SK-N-SH (cell line): ENCODE data around the gene STIM1. TPM values are rescaled to one million over a fixed set of nuclear protein-coding genes. Genes with fewer than 3 reads are reported as not detected.

ENCODE experiments used
- CTCF ChIA-PET: fragments of 300-600, 350-600 bp; formaldehyde crosslinking; extraction: SDS; loops from one replicate; lab custom pipeline; 2021; lab: Yijun Ruan, JAX
- POLR2A ChIA-PET: fragments of 350-600 bp; sonication (Branson Sonifier 250); formaldehyde crosslinking; extraction: SDS; loops from one replicate; lab custom pipeline; 2020; ENCODE audit warnings: antibody characterized with exemption, inconsistent platforms; lab: Yijun Ruan, JAX
- DNase-seq: peaks from one replicate; pipeline ENCODE4 v3.0.0; 2012
- H2AFZ ChIP-seq: fragments of 200-600 bp; sonication (generic); 2 replicates; pipeline ENCODE4 v1.8.1; 2016; ENCODE audit warnings: antibody characterized with exemption, mild to moderate bottlenecking, low read depth
- H3F3A ChIP-seq: fragments of 200-600 bp; sonication (generic); replicated peaks from 2 replicates; pipeline ENCODE3; 2016; ENCODE audit warnings: antibody characterized with exemption, mild to moderate bottlenecking; ENCODE audit not compliant: insufficient read depth
- H3K27ac ChIP-seq, 2 experiments: fragments of 200-500 bp in 1 of 2; fragments of 200-600 bp in 1 of 2; sonication (Bioruptor generic) in 1 of 2; sonication (generic), shearing (Covaris generic) in 1 of 2; 2 replicates each; pipeline versions ENCODE4 v1.5.1 to v1.6.1; 2014 to 2016; ENCODE audit warnings: low read depth in 2 of 2, inconsistent platforms in 1 of 2, low read length in 1 of 2, mild to moderate bottlenecking in 1 of 2, mixed read lengths in 1 of 2
- H3K27me3 ChIP-seq: fragments of 200-600 bp; sonication (generic), shearing (Covaris generic); 2 replicates; pipeline ENCODE4 v1.6.1; 2016; ENCODE audit warnings: mixed run types; ENCODE audit not compliant: insufficient read depth
- H3K36me3 ChIP-seq, 2 experiments: fragments of 200-500 bp in 1 of 2; fragments of 200-600 bp in 1 of 2; sonication (Bioruptor generic) in 1 of 2; sonication (generic) in 1 of 2; replicated peaks in 1 of 2; 2 replicates each; pipeline versions ENCODE3 to v1.5.1; 2014 to 2016; ENCODE audit warnings: low read length in 1 of 2, mild to moderate bottlenecking in 1 of 2; ENCODE audit not compliant: insufficient read depth in 2 of 2, control insufficient read depth in 1 of 2
- H3K4me1 ChIP-seq, 2 experiments: fragments of 200-500 bp in 1 of 2; fragments of 200-600 bp in 1 of 2; sonication (Bioruptor generic) in 1 of 2; sonication (generic), shearing (Covaris generic) in 1 of 2; 2 replicates each; pipeline versions ENCODE4 v1.5.1 to v1.6.1; 2014 to 2016; ENCODE audit warnings: low read depth in 1 of 2, low read length in 1 of 2, mixed run types in 1 of 2; ENCODE audit not compliant: insufficient read depth in 2 of 2, control insufficient read depth in 1 of 2
- H3K4me2 ChIP-seq: fragments of 200-600 bp; sonication (generic), shearing (Covaris generic); 2 replicates; pipeline ENCODE4 v1.6.1; 2017; ENCODE audit warnings: mixed run types
- H3K4me3 ChIP-seq, 2 experiments: fragments of 200-500 bp in 1 of 2; fragments of 200-600 bp in 1 of 2; sonication (Bioruptor generic) in 1 of 2; sonication (generic), shearing (Covaris generic) in 1 of 2; 2 replicates each; pipeline versions ENCODE4 v1.5.1 to v1.8.1; 2014 to 2016; ENCODE audit warnings: low read depth in 2 of 2, inconsistent platforms in 1 of 2, low read length in 1 of 2, mild to moderate bottlenecking in 1 of 2, mixed read lengths in 1 of 2, moderate library complexity in 1 of 2
- H3K79me2 ChIP-seq: fragments of 200-600 bp; sonication (generic); 2 replicates; pipeline ENCODE4 v1.8.1; 2017; ENCODE audit warnings: mild to moderate bottlenecking; ENCODE audit not compliant: insufficient read depth
- H3K9ac ChIP-seq: fragments of 200-600 bp; sonication (generic); 2 replicates; pipeline ENCODE4 v1.6.1; 2017; ENCODE audit warnings: mixed run types
- H3K9me2 ChIP-seq: fragments of 200-600 bp; sonication (generic); 2 replicates; pipeline ENCODE4 v1.6.1; 2017; ENCODE audit warnings: mixed run types
- H3K9me3 ChIP-seq: fragments of 200-600 bp; sonication (generic); 2 replicates; pipeline ENCODE4 v1.6.1; 2017; ENCODE audit warnings: mixed run types, mild to moderate bottlenecking, moderate library complexity
- H4K20me1 ChIP-seq: fragments of 200-600 bp; sonication (generic); 2 replicates; pipeline ENCODE4 v1.6.1; 2017; ENCODE audit warnings: mild to moderate bottlenecking, mixed run types; ENCODE audit not compliant: insufficient read depth
- CHD2 ChIP-seq: fragments of 150-350 bp; IDR thresholded peaks from 2 replicates; pipeline ENCODE4 v1.6.1; 2018; ENCODE audit warnings: low read length; ENCODE audit not compliant: partially characterized antibody
- ELF1 ChIP-seq: IDR thresholded peaks from 2 replicates; pipeline ENCODE4 v1.4.0; 2012
- FOSL2 ChIP-seq: IDR thresholded peaks from 2 replicates; pipeline ENCODE4 v1.4.0; 2012; ENCODE audit warnings: low read depth, mild to moderate bottlenecking, moderate library complexity, borderline replicate concordance
- FOXJ3 ChIP-seq: sonication (generic); formaldehyde crosslinking; IDR thresholded peaks from 2 replicates; pipeline ENCODE4 v1.5.1; 2020; ENCODE audit warnings: mild to moderate bottlenecking, missing genetic modification reagents
- GABPA ChIP-seq: IDR thresholded peaks from 2 replicates; pipeline ENCODE4 v1.4.0; 2012; ENCODE audit warnings: low read depth, mild to moderate bottlenecking
- GATA2 ChIP-seq: sonication (generic); formaldehyde crosslinking; IDR thresholded peaks from 2 replicates; pipeline ENCODE4 v1.5.0; 2020; ENCODE audit warnings: mild to moderate bottlenecking, missing genetic modification reagents
- IRF3 ChIP-seq: fragments of 150-350 bp; IDR thresholded peaks from 2 replicates; pipeline ENCODE4 v1.6.1; 2016; ENCODE audit warnings: mild to moderate bottlenecking, low read depth, low read length
- JUND ChIP-seq: IDR thresholded peaks from 2 replicates; pipeline ENCODE4 v1.4.0; 2012
- MAX ChIP-seq: IDR thresholded peaks from 2 replicates; pipeline ENCODE4 v1.4.0; 2012; ENCODE audit warnings: low read depth
- MEF2A ChIP-seq: IDR thresholded peaks from 2 replicates; pipeline ENCODE4 v1.4.0; 2012; ENCODE audit warnings: low read depth, borderline replicate concordance
- MXI1 ChIP-seq: IDR thresholded peaks from 2 replicates; pipeline ENCODE4 v1.6.1; 2012; ENCODE audit warnings: mild to moderate bottlenecking, low read depth, low read length, improper control_type of control experiment
- NFIC ChIP-seq: IDR thresholded peaks from 2 replicates; pipeline ENCODE4 v1.4.0; 2012; ENCODE audit warnings: borderline replicate concordance
- NRF1 ChIP-seq: IDR thresholded peaks from 2 replicates; pipeline ENCODE4 v1.6.1; 2012; ENCODE audit warnings: low read depth, mild to moderate bottlenecking, low read length
- POLR2AphosphoS5 ChIP-seq: IDR thresholded peaks from 2 replicates; pipeline ENCODE4 v1.6.1; 2012; ENCODE audit warnings: low read depth, low read length
- RCOR1 ChIP-seq: fragments of 150-350 bp; IDR thresholded peaks from 2 replicates; pipeline ENCODE4 v1.6.1; 2017; ENCODE audit warnings: antibody characterized with exemption, low read length
- RFX5 ChIP-seq: IDR thresholded peaks from 2 replicates; pipeline ENCODE4 v1.6.1; 2012; ENCODE audit warnings: mild to moderate bottlenecking, improper control_type of control experiment, low read length
- SIN3A ChIP-seq: IDR thresholded peaks from 2 replicates; pipeline ENCODE4 v1.6.1; 2012; ENCODE audit warnings: low read depth, mild to moderate bottlenecking, low read length, moderate library complexity, borderline replicate concordance
- TEAD4 ChIP-seq: IDR thresholded peaks from 2 replicates; pipeline ENCODE4 v1.4.0; 2012; ENCODE audit warnings: mild to moderate bottlenecking, borderline replicate concordance; ENCODE audit not compliant: insufficient read depth
- USF1 ChIP-seq: IDR thresholded peaks from 2 replicates; pipeline ENCODE4 v1.4.0; 2012; ENCODE audit warnings: low read depth, borderline replicate concordance
- YY1 ChIP-seq: IDR thresholded peaks from 2 replicates; pipeline ENCODE4 v1.4.0; 2012; ENCODE audit warnings: low read depth, mild to moderate bottlenecking
- WGBS: methylation state at CpG from one replicate; pipeline ENCODE4 v1.1.6; 2017; ENCODE audit warnings: low lambda C conversion rate; 5-methylcytosine and 5-hydroxymethylcytosine counted together
- polyA plus RNA-seq, 3 experiments: library from polyadenylated mRNA; depleted of rRNA; stranded (reverse); fragments of >200 nt; gene quantifications; 2 replicates each; pipeline ENCODE4 v1.2.3, GENCODE V29; 2012

Gene STIM1
- polyA plus RNA-seq, 1 of the 3 experiments (the other 2 are of a cell fraction) = 29.5 TPM

GRCh38 chr11:3809624-3809928, 45.9 kb upstream of the STIM1 start:
- H3K27me3 ChIP-seq = no peaks in the 10 kb centered on the region
- WGBS = 100% methylated on average over 1 of the region's 1 CpG
- DNase-seq = no peak
- H3F3A ChIP-seq = peaks cover 3% of the 10 kb centered on the region
- H3K27ac ChIP-seq = no peak overlapping the region
- H4K20me1 ChIP-seq = no peaks in the 10 kb centered on the region
- CTCF ChIA-PET = interaction anchor here (0.6 to 3.7 kb wide), 13 partner anchors 10 to 233 kb away, joined by 3 to 34 read pairs (median 5); partner anchors contain the start of genes NUP98, RHOG and STIM1
- no peaks in the 10 kb centered on the region for H3K9me2 ChIP-seq
- no peaks in the 10 kb centered on the region for H3K36me3 ChIP-seq
- no peaks in the 10 kb centered on the region for H3K79me2 ChIP-seq
- POLR2A ChIA-PET = interaction anchor here (1.3 kb wide), 1 partner anchor 30 kb away, joined by 4 read pairs; no protein-coding TSS in a partner anchor
- no peaks in the 10 kb centered on the region for H3K9me3 ChIP-seq
- peaks cover 3 to 8% of the 10 kb centered on the region in 2 experiments; a peak in 3 of 4 replicates for H3K4me1 ChIP-seq
- H3K4me2 ChIP-seq = no peak overlapping the region
- no peak overlapping the region for H2AFZ ChIP-seq
- TF ChIP-seq ELF1 (no peak), FOXJ3 (CRISPR knock-in tag) (no peak), NRF1 (no peak), RFX5 (no peak), NFIC (no peak), MXI1 (no peak), RCOR1 (no peak), POLR2AphosphoS5 (no peak), JUND (no peak), GABPA (no peak), SIN3A (no peak), CHD2 (no peak), IRF3 (no peak), USF1 (no peak), TEAD4 (no peak), MAX (no peak), FOSL2 (no peak), MEF2A (no peak), GATA2 (no peak), YY1 (no peak)
- H3K9ac ChIP-seq = no peak overlapping the region
- no peak overlapping the region for H3K4me3 ChIP-seq
